K562 (cell line): ENCODE results near the gene NR2C2AP. TPM values are rescaled to one million over a fixed set of nuclear protein-coding genes. Genes with fewer than 3 reads are reported as not detected.

ENCODE experiments used
- BCOR ChIP-seq: fragments of 450-650 bp; IDR thresholded peaks from 2 replicates; pipeline ENCODE4 v1.6.1; 2016
- GABPA ChIP-seq: fragments of 200-800 bp; sonication (Bioruptor generic); conservative IDR thresholded peaks from 2 replicates; pipeline ENCODE4 v1.6.1; 2016; ENCODE audit warnings: low read depth, missing genetic modification characterization, missing compliant biosample characterization
- GABPB1 ChIP-seq: sonication (generic); formaldehyde crosslinking; IDR thresholded peaks from 2 replicates; pipeline ENCODE4 v1.8.0; 2022; ENCODE audit warnings: mild to moderate bottlenecking, missing genetic modification reagents
- MAFK ChIP-seq: IDR thresholded peaks from 2 replicates; pipeline ENCODE4 v1.6.1; 2011; ENCODE audit warnings: low read length, improper control_type of control experiment
- MBD2 ChIP-seq: sonication (generic); IDR thresholded peaks from 2 replicates; pipeline ENCODE4 v1.6.1; 2016; ENCODE audit warnings: low read depth, borderline replicate concordance
- NRF1 ChIP-seq, 2 experiments: fragments of 450-650 bp; IDR thresholded peaks in 1 of 2; conservative IDR thresholded peaks in 1 of 2; 2 replicates each; pipeline ENCODE4 v1.6.1; 2014; ENCODE audit warnings: mild to moderate bottlenecking in 2 of 2
- POLR2AphosphoS2 ChIP-seq: IDR thresholded peaks from 2 replicates; pipeline ENCODE4 v1.6.1; 2012; ENCODE audit warnings: low read length, improper control_type of control experiment
- RBFOX2 ChIP-seq: fragments of 200-400 bp; formaldehyde crosslinking; IDR thresholded peaks from 2 replicates; pipeline ENCODE4 v1.6.1; 2017; ENCODE audit warnings: low read depth, mild to moderate bottlenecking, low read length, moderate library complexity
- TRIM28 ChIP-seq: fragments of 450-650 bp; IDR thresholded peaks from 2 replicates; pipeline ENCODE4 v1.6.1; 2017
- YBX1 ChIP-seq: fragments of 450-650 bp; IDR thresholded peaks from 2 replicates; pipeline ENCODE4 v1.7.1; 2016; ENCODE audit warnings: mild to moderate bottlenecking
- ZNF232 ChIP-seq: sonication (generic); formaldehyde crosslinking; IDR thresholded peaks from 2 replicates; pipeline ENCODE4 v1.8.0; 2022; ENCODE audit warnings: mild to moderate bottlenecking, missing genetic modification reagents
- ZNF384 ChIP-seq: IDR thresholded peaks from 2 replicates; pipeline ENCODE4 v1.6.1; 2012; ENCODE audit warnings: low read depth, low read length, improper control_type of control experiment
- polyA plus RNA-seq, 8 experiments: library from polyadenylated mRNA; depleted of rRNA in 4 of 8; stranded (reverse) in 5 of 8; unstranded in 3 of 8; fragments of >200 nt; fragmentation: Nextera tagmentation in 2 of 8; fragmentation: Illumina TruSeq in 1 of 8; extraction: Ambion mirVana in 2 of 8; extraction: Trizol in 1 of 8; gene quantifications; 2 replicates each; pipeline versions ENCODE4 v1.2.1 to v1.2.3, GENCODE V29; 2011 to 2014; ENCODE audit warnings: inconsistent platforms in 1 of 8, missing spikeins in 1 of 8
- total RNA-seq, 7 experiments: library from RNA; depleted of rRNA in 6 of 7; stranded (reverse); fragments of >200 nt in 6 of 7; fragmentation: Illumina TruSeq in 2 of 7; extraction: Trizol in 2 of 7; gene quantifications; 2 replicates each; pipeline versions ENCODE4 v1.2.1 to v1.2.3, GENCODE V29; 2011 to 2021; ENCODE audit warnings: low replicate concordance in 1 of 7
- TF ChIP-seq, protein P1 (sequence below): fragments of 450-650 bp; IDR thresholded peaks from 2 replicates; pipeline ENCODE4 v1.6.1; 2016; ENCODE audit warnings: mild to moderate bottlenecking, moderate library complexity
- TF ChIP-seq, protein P2 (sequence below): sonication (generic); formaldehyde crosslinking; IDR thresholded peaks from 2 replicates; pipeline ENCODE4 v1.8.0; 2022; ENCODE audit warnings: mild to moderate bottlenecking, missing genetic modification reagents
- TF ChIP-seq, protein P3 (sequence below): fragments of 450-650 bp; conservative IDR thresholded peaks from 2 replicates; pipeline ENCODE4 v1.6.1; 2016; ENCODE audit warnings: missing genetic modification characterization, low read depth, mild to moderate bottlenecking, missing compliant biosample characterization, moderate library complexity

Gene NR2C2AP
- total and polyA plus RNA-seq, 9 of the 15 experiments (the other 6 are each of a cell fraction or from before 2014, with no cell fraction given), result 23.7 to 77.4 (median 32.4) TPM

GRCh38 chr19:19203012-19203856, at the start of gene NR2C2AP (continued):
- TF ChIP-seq, protein P1, sequence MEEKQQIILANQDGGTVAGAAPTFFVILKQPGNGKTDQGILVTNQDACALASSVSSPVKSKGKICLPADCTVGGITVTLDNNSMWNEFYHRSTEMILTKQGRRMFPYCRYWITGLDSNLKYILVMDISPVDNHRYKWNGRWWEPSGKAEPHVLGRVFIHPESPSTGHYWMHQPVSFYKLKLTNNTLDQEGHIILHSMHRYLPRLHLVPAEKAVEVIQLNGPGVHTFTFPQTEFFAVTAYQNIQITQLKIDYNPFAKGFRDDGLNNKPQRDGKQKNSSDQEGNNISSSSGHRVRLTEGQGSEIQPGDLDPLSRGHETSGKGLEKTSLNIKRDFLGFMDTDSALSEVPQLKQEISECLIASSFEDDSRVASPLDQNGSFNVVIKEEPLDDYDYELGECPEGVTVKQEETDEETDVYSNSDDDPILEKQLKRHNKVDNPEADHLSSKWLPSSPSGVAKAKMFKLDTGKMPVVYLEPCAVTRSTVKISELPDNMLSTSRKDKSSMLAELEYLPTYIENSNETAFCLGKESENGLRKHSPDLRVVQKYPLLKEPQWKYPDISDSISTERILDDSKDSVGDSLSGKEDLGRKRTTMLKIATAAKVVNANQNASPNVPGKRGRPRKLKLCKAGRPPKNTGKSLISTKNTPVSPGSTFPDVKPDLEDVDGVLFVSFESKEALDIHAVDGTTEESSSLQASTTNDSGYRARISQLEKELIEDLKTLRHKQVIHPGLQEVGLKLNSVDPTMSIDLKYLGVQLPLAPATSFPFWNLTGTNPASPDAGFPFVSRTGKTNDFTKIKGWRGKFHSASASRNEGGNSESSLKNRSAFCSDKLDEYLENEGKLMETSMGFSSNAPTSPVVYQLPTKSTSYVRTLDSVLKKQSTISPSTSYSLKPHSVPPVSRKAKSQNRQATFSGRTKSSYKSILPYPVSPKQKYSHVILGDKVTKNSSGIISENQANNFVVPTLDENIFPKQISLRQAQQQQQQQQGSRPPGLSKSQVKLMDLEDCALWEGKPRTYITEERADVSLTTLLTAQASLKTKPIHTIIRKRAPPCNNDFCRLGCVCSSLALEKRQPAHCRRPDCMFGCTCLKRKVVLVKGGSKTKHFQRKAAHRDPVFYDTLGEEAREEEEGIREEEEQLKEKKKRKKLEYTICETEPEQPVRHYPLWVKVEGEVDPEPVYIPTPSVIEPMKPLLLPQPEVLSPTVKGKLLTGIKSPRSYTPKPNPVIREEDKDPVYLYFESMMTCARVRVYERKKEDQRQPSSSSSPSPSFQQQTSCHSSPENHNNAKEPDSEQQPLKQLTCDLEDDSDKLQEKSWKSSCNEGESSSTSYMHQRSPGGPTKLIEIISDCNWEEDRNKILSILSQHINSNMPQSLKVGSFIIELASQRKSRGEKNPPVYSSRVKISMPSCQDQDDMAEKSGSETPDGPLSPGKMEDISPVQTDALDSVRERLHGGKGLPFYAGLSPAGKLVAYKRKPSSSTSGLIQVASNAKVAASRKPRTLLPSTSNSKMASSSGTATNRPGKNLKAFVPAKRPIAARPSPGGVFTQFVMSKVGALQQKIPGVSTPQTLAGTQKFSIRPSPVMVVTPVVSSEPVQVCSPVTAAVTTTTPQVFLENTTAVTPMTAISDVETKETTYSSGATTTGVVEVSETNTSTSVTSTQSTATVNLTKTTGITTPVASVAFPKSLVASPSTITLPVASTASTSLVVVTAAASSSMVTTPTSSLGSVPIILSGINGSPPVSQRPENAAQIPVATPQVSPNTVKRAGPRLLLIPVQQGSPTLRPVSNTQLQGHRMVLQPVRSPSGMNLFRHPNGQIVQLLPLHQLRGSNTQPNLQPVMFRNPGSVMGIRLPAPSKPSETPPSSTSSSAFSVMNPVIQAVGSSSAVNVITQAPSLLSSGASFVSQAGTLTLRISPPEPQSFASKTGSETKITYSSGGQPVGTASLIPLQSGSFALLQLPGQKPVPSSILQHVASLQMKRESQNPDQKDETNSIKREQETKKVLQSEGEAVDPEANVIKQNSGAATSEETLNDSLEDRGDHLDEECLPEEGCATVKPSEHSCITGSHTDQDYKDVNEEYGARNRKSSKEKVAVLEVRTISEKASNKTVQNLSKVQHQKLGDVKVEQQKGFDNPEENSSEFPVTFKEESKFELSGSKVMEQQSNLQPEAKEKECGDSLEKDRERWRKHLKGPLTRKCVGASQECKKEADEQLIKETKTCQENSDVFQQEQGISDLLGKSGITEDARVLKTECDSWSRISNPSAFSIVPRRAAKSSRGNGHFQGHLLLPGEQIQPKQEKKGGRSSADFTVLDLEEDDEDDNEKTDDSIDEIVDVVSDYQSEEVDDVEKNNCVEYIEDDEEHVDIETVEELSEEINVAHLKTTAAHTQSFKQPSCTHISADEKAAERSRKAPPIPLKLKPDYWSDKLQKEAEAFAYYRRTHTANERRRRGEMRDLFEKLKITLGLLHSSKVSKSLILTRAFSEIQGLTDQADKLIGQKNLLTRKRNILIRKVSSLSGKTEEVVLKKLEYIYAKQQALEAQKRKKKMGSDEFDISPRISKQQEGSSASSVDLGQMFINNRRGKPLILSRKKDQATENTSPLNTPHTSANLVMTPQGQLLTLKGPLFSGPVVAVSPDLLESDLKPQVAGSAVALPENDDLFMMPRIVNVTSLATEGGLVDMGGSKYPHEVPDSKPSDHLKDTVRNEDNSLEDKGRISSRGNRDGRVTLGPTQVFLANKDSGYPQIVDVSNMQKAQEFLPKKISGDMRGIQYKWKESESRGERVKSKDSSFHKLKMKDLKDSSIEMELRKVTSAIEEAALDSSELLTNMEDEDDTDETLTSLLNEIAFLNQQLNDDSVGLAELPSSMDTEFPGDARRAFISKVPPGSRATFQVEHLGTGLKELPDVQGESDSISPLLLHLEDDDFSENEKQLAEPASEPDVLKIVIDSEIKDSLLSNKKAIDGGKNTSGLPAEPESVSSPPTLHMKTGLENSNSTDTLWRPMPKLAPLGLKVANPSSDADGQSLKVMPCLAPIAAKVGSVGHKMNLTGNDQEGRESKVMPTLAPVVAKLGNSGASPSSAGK, result peak; percentile 88
- TF ChIP-seq, protein P2, sequence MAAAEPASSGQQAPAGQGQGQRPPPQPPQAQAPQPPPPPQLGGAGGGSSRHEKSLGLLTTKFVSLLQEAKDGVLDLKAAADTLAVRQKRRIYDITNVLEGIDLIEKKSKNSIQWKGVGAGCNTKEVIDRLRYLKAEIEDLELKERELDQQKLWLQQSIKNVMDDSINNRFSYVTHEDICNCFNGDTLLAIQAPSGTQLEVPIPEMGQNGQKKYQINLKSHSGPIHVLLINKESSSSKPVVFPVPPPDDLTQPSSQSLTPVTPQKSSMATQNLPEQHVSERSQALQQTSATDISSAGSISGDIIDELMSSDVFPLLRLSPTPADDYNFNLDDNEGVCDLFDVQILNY (CRISPR knock-in tag), result no peak
- TF ChIP-seq TRIM28 (peak; percentile 68; the same call in 1 of the 2 replicates), YBX1 (no peak), ZNF232 (CRISPR knock-in tag) (no peak), ZNF384 (peak; percentile 87), MAFK (no peak), GABPA (tag) (peak; percentile 55), GABPB1 (CRISPR knock-in tag) (peak; percentile 61; the same call in 1 of the 2 replicates), NRF1 (conservative IDR thresholded peaks at IDR 0.05 in 1 of 2, IDR thresholded peaks at IDR 0.05 in 1 of 2) (peak; percentile 95 to 96), BCOR (peak; percentile 80; the same call in 1 of the 2 replicates), MBD2 (0 out of 2 replicates have a peak, but pooled peaks have one; percentile 38), RBFOX2 (peak; percentile 76), POLR2AphosphoS2 (peak; percentile 91; the same call in 1 of the 2 replicates)
- TF ChIP-seq, protein P3, sequence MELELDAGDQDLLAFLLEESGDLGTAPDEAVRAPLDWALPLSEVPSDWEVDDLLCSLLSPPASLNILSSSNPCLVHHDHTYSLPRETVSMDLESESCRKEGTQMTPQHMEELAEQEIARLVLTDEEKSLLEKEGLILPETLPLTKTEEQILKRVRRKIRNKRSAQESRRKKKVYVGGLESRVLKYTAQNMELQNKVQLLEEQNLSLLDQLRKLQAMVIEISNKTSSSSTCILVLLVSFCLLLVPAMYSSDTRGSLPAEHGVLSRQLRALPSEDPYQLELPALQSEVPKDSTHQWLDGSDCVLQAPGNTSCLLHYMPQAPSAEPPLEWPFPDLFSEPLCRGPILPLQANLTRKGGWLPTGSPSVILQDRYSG (tag), result 0 out of 2 replicates have a peak, but pooled peaks have one; percentile 26
